GM21737 (cell line): ENCODE results near the gene LDLRAD4.

Source experiments
- ATAC-seq: cut with Tn5 transposase; IDR thresholded peaks from one replicate; pipeline ENCODE4 v1.9.1; 2021; ENCODE audit warnings: mild to moderate bottlenecking, moderate library complexity; ENCODE audit not compliant: unreplicated experiment

Gene LDLRAD4

DNA sequence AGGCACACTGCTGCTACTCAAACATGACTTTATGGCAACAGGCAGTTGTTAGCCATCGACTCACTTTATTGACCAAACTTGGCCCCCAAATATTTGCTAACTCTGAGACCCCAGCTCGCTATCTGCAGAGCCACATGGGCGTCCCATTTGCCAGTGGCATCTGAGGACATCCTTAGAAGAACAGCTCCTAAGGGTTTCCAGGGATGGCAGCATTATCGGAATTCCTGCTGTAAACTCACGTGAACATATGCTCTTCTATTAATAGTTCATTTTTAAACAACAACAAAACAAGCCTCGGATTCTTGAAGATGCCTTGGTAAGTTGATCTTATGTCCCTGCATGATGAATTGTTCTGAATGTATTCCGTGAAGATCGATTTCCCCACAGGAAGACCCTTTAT is 181.0 kb downstream of the LDLRAD4 start:
- no peak for ATAC-seq

GRCh38 chr18:13400636-13401315 is 182.2 kb downstream of the LDLRAD4 start:
- ATAC-seq = no peak

- no peak for ATAC-seq
Measured at GRCh38 chr18:13401404-13401803, 182.8 kb downstream of the LDLRAD4 start.

- ATAC-seq = no peak
Measured at GRCh38 chr18:13401826-13402225, 183.3 kb downstream of the LDLRAD4 start.

GRCh38 chr18:13403786-13404549 is 185.4 kb downstream of the LDLRAD4 start:
- ATAC-seq = no peak

- no peak for ATAC-seq
Measured at GRCh38 chr18:13405305-13406038, 186.9 kb downstream of the LDLRAD4 start.

DNA sequence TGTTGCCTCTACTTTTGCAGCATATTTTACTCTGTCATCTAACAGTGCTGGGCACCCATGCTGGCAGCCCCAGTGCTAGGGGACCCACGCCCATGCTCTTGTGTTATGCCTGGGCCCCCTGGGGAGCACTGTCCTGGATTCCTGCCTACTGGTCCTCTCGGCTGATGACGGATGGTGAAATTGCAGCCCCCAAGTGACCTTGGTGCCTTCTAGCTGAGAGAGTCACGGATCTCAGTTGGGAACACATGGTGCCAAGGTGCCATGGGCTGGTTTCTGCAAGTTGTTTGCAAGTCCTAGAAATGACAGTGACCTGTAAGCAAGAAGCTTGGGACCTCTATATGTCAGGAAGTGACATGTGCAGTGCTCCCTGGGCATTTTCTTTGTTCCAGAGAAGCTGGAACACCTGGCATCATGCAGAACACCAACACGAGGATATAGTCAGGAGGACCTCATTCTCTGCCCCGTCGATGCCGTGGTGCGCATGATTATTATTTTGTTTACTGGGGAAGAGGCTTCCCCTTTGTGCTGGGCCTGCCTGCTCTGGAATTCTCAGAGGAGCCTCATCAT is 187.6 kb downstream of the LDLRAD4 start:
- no peak for ATAC-seq

GRCh38 chr18:13406736-13407135 is 188.2 kb downstream of the LDLRAD4 start:
- ATAC-seq = no peak

DNA sequence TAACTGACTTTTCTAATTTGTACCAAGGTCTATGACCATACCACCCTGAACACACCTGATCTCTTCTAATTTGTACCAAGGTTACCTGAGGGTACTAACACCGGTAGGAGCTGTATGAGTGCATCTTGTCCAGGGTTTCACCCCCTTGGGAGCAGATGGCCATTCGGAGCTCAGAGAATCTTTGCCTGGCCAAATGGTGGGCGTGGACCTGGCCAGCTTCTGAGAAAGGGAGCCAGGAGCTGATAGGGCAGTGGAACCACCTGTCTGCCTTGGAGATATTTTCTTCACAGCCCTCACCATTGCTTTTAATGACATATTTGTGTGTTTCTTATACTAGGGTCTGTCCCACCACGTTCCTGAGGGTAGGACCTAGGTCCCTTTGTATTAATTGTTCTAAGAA is 188.9 kb downstream of the LDLRAD4 start:
- ATAC-seq = no peak

GRCh38 chr18:13409026-13409425 is 190.5 kb downstream of the LDLRAD4 start:
- no peak for ATAC-seq

GRCh38 chr18:13409997-13410396 is 191.4 kb downstream of the LDLRAD4 start:
- no peak for ATAC-seq

GRCh38 chr18:13410471-13410870 is 191.9 kb downstream of the LDLRAD4 start:
- no peak for ATAC-seq

GRCh38 chr18:13412017-13412416 is 193.5 kb downstream of the LDLRAD4 start:
- no peak for ATAC-seq

GRCh38 chr18:13412901-13413300 is 194.3 kb downstream of the LDLRAD4 start:
- no peak for ATAC-seq

- no peak for ATAC-seq
Measured at GRCh38 chr18:13414102-13414501, 195.5 kb downstream of the LDLRAD4 start.

DNA sequence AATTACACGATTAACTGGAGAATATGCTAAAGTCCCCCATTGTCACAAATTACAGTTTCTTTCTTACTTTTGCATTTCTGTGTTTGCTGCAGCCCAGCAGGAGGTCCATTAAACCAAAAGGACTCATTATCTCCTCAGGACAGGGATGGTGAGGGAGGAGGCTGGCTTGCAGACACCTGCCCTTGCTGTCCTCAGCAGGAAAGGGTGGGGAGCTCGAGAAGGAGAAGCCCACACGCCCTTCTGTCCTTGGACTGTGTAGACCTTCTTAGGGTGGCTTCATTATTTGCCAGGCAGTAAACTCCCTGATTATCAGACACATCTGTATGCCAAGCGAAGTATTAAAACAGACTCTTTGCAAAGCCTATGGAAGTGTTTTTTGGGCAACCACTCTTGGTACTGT is 196.0 kb downstream of the LDLRAD4 start:
- no peak for ATAC-seq

- ATAC-seq = no peak
Measured at GRCh38 chr18:13415736-13416135, 197.2 kb downstream of the LDLRAD4 start.

DNA sequence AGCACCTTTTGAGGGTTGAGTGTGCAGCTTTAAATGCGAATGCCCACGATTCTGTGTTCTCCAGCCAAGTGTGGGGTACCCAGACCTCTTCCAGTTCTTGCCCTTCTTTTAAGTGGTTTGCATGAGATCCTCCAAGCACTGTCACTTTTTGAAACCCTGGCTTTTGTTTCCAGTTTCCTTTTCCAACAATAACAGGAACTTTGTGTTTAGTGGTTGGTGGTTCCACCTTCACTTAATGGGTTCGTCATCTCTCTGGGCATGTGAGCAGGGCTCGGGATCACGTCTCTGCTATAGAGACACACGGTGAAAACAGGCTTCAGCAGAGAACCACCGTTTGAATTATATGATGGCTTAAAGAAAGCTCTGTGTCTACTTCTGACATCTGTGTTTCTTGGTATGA is 197.6 kb downstream of the LDLRAD4 start:
- no peak for ATAC-seq

DNA sequence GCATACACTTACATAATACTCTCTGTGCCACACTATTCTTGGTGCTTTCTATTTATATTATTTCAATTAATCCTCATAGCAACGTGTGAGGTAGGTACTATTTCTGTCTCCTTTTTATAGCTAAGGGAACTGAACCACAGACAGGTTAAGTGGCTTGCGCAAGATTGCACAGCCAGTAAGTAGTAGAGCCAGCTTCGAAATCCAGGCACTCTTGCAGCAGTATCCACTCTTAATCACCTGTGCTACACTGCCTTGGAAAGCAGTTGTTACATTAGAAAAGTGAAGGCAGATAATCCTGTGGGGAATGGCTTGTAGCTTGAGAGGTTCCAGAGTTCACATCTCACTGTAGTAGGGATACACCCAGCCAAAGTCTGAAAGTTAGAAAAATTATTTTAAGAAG is 198.3 kb downstream of the LDLRAD4 start:
- no peak for ATAC-seq

GRCh38 chr18:13418013-13418710 is 199.6 kb downstream of the LDLRAD4 start:
- ATAC-seq = no peak
